CD4-positive, alpha-beta T cell treated with Interleukin-10 for 1 hour (primary cell): ENCODE measurements around the gene DGAT2L6.
"Not testable (repeated sequence)": the region's sequence is repeated elsewhere in the genome, so short reads cannot be mapped to it uniquely, and the experiment has no call there.

Source experiments
- DNase-seq: peaks from one replicate; pipeline ENCODE4 v3.0.0-alpha.2; 2020

DGAT2L6 gene

GRCh38 chrX:70201732-70202131, 24.4 kb downstream of the DGAT2L6 start:
- no peak for DNase-seq

GRCh38 chrX:70208479-70208878, 31.2 kb downstream of the DGAT2L6 start:
- no peak for DNase-seq

- not testable (repeated sequence) for DNase-seq
These were observed 32.3 kb downstream of the DGAT2L6 start for GRCh38 chrX:70209570-70209969.

- no peak for DNase-seq
These were observed 42.9 kb downstream of the DGAT2L6 start for GRCh38 chrX:70219938-70220764.

- no peak for DNase-seq
These were observed 48.8 kb downstream of the DGAT2L6 start for GRCh38 chrX:70226048-70226447.

GRCh38 chrX:70226687-70227086, 49.4 kb downstream of the DGAT2L6 start:
- no peak for DNase-seq

- DNase-seq: no peak
These were observed 54.4 kb downstream of the DGAT2L6 start for GRCh38 chrX:70231666-70232065.

GRCh38 chrX:70234355-70234754, 57.1 kb downstream of the DGAT2L6 start, which contains the start of gene AWAT1:
AWAT1 (plus strand) TSS chrX:70234655; CDS start chrX:70234696, 41 bp downstream.
- DNase-seq: no peak

GRCh38 chrX:70240751-70241150, 63.5 kb downstream of the DGAT2L6 start:
- DNase-seq: no peak

GRCh38 chrX:70241501-70241900, 64.2 kb downstream of the DGAT2L6 start:
- no peak for DNase-seq

GRCh38 chrX:70243601-70244000, 66.3 kb downstream of the DGAT2L6 start:
- DNase-seq: not testable (repeated sequence)

GRCh38 chrX:70244881-70245280, 67.6 kb downstream of the DGAT2L6 start:
- no peak for DNase-seq

- no peak for DNase-seq
These were observed 70.0 kb downstream of the DGAT2L6 start for GRCh38 chrX:70247252-70247651.

GRCh38 chrX:70252491-70252890, 75.2 kb downstream of the DGAT2L6 start:
- DNase-seq: no peak

GRCh38 chrX:70253377-70254062, 76.2 kb downstream of the DGAT2L6 start:
- DNase-seq: no peak

- no peak for DNase-seq
These were observed 76.7 kb downstream of the DGAT2L6 start for GRCh38 chrX:70254063-70254400.

GRCh38 chrX:70254909-70255308, 77.6 kb downstream of the DGAT2L6 start:
- no peak for DNase-seq
